NCI-H187 treated with DMSO at 0.1 percent for 48 hours (cell line): Measurements from ENCODE around the gene CWC22.
"Not testable (repeated sequence)": the region's sequence is repeated elsewhere in the genome, so short reads cannot be mapped to it uniquely, and the experiment has no call there.

Source experiments
- DNase-seq: peaks from one replicate; lab custom pipeline; 2025; lab: John Stamatoyannopoulos, UW

CWC22 gene

GRCh38 chr2:180003073-180003472 lies 4.0 kb downstream of the CWC22 start:
- no peak for DNase-seq

- no peak for DNase-seq
Measured at GRCh38 chr2:180002198-180002770, 4.8 kb downstream of the CWC22 start.

- DNase-seq = no peak
Measured at GRCh38 chr2:180001726-180002125, 5.4 kb downstream of the CWC22 start.

GRCh38 chr2:180000434-180000833 lies 6.7 kb downstream of the CWC22 start:
- DNase-seq = no peak

DNA sequence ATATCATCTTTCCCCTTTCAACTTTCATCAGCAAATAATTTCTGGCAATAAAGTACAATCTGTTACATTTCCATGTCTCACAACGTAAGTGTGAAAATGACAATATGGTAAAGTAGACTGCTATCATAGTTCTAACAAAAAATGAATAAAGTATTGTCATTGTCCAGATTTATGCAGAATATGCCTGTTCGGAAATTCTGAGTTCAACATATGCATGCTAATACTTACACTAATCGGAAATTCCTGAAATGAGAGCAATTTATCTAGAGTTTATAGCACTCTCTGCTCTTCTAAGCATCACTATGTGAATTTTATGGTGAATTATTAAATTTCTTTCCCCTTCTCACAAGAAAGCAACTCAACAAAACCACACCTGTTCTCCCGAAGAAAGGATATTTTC lies 8.1 kb downstream of the CWC22 start:
- no peak for DNase-seq

DNA sequence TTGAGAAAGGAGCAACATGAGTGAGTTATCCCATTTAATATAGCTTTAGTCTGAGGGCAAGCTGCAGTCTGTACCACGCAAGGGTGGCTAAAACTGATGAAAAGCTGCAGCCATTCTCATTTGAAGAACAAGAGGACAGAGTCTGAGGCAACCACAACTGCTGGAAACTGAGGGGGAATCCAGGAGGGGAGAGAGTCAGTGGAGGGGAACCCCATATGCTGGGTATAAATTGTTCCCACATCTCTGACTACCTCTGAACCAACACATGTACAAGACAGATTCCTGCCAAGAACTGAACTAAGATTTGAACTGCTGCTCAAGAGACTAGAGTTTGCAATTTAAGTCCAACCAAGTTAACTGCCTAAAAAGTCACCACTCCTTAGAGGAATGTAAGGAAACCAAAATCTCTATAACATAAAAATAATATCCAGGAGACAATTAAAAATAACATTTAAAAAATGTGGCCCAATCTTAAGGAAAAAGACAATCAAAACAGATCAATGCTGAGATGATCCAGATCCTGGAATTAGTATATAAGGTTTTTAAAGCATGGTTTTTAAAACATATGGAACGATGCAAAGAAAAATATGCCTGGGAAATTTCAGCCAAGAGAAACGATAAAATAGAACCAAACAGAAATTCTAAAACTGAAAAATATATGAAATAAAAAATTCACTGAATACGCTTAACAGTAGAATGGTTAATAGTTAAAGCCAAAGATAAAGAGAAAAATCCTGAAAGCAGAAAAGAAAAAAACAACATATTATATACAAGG lies 11.2 kb downstream of the CWC22 start:
- DNase-seq = no peak

DNA sequence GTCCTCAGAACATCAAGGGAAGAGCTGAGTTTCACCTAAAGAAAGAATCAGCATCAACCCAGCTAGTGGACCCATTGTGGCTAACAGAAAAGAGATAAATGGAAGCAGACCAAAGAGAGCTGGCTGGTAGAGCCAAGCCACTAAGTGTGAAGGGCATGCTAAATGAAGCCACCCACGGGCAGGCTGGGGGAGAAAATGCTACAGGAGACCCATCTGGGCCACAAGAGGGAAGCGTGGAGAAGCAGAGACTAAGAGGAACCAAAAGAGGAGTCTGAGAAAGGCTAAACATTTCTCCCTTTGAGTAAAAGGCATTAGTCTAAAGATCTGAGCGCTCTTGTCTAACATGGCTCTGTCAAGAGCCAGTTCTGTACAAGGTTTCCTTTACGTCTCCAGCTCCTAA lies 15.8 kb downstream of the CWC22 start:
- no peak for DNase-seq

GRCh38 chr2:179990676-179991317 lies 16.3 kb downstream of the CWC22 start:
- DNase-seq = no peak

DNA sequence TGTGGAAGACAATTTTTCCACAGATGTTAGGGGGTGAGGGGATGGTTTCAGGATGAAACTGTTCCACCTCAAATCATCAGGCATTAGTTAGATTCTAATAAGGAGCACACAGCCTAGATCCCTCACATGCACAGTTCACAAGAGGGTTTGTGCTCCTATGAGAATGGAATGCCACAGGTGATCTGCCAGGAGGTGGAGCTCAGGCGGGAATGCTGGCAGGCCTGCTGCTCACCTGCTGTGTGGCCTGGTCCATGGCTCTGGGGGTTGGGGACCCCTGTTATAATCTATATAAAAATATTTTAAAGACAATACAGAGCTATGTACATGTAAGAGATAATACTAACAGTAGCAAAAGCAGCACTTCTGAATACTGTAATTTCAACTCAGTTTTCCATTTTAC lies 19.2 kb downstream of the CWC22 start:
- DNase-seq = no peak

GRCh38 chr2:179985163-179985820 lies 21.8 kb downstream of the CWC22 start:
- DNase-seq = no peak

GRCh38 chr2:179983250-179983932 lies 23.7 kb downstream of the CWC22 start:
- no peak for DNase-seq

DNA sequence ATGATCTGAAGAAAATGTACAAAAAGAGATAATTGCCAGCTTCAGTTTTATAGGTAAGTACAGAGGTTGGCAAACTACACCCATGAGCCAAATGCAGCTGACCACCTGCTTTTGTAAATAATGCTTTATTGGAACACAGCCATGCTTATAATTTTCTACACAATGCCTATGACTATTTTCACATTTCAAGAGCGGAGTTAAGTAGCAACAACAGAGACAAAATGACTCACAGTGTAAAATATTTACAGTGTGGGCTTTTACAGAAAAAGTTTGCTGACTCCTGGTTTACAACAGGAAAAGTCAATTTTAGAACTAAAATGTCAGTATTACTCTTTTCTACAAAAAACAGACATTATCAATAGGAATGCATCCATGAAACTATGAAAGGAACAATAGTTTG lies 26.0 kb downstream of the CWC22 start:
- no peak for DNase-seq

GRCh38 chr2:179974761-179975160 lies 32.3 kb downstream of the CWC22 start:
- no peak for DNase-seq

DNA sequence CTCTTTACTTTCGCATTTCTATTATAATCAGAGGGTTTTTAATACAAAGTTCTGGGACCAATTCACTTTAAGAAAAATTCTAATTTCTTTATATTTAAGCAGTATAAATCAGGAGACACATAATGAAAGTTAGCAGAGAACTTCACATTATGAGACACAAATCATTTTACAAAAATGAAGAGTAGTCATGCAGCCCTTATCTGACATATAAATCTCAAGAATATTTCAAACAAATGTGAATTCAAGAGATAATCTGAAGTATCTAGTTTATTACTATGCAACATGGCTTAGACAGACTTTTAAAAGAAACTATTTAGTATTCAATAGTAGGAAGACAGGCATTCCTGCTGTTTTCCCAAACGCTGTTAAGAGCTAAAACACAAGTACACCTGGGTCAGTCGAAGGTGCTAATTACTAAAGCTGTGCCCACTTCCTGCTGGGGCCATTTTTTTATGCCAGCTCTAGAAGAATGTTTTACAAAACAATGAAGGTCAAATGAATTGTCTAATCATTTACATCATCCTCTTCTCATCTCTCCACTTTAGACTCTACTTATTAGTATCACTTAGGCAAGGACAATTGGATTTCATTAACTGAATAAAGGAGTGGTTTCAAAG lies 40.2 kb downstream of the CWC22 start:
- DNase-seq = no peak

- no peak for DNase-seq
Measured at GRCh38 chr2:179965291-179966258, 41.5 kb downstream of the CWC22 start.

DNA sequence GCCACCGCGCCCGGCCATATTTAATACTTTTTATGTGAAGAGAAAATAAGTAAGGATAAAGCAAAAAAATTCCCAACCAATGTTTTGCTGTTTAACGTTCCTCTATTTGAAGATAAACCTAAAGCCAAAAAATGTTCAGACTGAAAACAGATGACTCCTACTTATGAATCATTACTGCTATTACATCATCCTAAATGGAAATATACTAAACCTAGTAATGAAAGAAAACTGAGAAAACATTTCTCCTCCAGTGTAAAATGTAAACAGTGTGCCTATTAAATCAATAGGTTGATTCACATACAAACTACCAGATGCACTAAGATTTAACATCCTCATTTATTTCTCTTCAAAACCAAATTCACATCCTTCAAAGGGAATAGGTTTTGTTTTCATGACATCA lies 43.5 kb downstream of the CWC22 start:
- no peak for DNase-seq

- DNase-seq = not testable (repeated sequence)
Measured at GRCh38 chr2:179958251-179958650, 48.8 kb downstream of the CWC22 start.

- DNase-seq = no peak
Measured at GRCh38 chr2:179954026-179954425, 53.1 kb downstream of the CWC22 start.

DNA sequence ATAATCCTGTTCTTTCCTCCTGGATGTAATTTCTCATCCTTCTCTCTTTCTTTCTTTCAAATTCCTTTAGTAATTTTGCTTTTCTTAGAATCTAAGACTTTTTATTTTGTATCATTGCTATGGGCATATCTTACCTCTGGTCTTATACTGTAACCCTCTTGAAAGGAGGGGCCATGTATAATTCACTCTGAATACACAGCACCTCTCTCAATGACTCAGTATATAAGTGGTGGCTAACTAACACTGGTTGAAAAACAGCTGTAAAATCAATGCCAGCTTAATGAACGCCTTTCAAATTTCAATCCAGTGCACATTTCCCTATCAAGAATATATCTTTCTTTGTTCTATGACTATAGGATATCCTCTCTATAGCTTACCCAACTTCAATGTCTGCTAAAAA lies 53.7 kb downstream of the CWC22 start:
- DNase-seq = no peak

GRCh38 chr2:179952658-179953057 lies 54.4 kb downstream of the CWC22 start:
- DNase-seq = no peak

DNA sequence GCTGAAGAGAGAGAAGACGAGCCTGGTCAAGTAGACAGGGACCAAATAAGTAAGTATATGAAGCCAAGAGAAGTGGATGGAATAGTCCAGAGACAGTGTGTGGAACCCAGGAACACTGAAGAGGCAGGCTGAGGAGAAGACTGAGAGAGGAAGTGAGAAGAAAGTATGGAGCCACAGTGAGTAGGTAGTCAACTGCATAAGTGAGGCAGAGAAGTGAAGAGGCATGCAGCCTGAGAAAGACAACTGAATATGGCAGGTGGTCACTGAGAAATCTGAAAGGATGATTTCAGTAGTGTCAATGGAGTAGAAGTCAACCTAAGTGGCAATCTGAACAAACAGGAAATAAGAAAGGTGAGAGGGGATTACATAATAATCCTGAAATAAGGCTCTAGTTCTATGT lies 55.4 kb downstream of the CWC22 start:
- no peak for DNase-seq
